DMS53 treated with DMSO at 0.1 percent for 48 hours (cell line): ENCODE measurements around the gene KRT38.
"Not testable (repeated sequence)": the region's sequence is repeated elsewhere in the genome, so short reads cannot be mapped to it uniquely, and the experiment has no call there.

Experiments used
- DNase-seq: peaks from one replicate; lab custom pipeline; 2025; ENCODE audit not compliant: unreplicated experiment; lab: John Stamatoyannopoulos, UW

The KRT38 gene

GRCh38 chr17:41396996-41397660 is 43.7 kb downstream of the KRT38 start, which contains the start of gene KRT31:
TSS of gene KRT31 (minus strand) at chr17:41397608. CDS start at chr17:41397539, 69 bp downstream.
- no peak for DNase-seq

DNA sequence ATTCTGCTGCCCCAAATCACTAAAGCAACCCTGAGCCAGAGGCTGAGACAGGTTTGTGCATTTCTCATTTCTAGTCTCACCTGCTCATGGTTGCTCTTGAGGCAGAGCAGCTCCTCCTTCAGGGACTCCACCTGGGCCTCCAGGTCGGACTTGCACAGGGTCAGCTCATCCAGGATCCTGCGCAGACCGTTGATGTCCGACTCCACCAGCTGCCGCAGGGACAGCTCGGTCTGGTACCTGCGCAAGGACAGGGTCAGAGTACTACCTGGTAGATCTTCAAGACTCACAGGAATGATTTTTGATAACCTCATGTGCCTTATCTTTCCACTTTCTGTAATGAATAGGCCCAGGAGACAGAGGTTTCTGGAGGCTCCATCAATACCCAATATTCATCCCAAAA is 44.4 kb downstream of the KRT38 start:
- no peak for DNase-seq

DNA sequence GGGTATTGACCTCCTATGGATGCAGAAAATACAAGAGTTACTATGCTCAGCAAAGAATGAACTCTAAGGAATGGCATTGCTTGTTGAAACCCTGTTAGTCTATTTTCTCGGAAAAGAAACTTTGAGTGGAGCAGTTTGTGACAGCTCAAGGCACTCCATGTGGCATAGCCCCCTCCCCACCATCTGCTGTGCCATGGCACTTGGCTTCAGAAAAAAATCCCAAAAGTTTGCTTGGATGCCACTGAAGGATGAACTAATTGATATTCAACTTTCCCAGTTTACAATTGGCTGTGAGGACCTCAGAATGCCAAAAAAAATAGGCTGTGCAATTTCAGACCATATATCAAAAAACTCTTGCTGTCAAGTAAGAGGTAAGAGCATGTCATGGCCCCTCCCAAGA is 45.2 kb downstream of the KRT38 start:
- no peak for DNase-seq

- DNase-seq = not testable (repeated sequence)
These were observed 45.7 kb downstream of the KRT38 start for GRCh38 chr17:41395044-41395443.

DNA sequence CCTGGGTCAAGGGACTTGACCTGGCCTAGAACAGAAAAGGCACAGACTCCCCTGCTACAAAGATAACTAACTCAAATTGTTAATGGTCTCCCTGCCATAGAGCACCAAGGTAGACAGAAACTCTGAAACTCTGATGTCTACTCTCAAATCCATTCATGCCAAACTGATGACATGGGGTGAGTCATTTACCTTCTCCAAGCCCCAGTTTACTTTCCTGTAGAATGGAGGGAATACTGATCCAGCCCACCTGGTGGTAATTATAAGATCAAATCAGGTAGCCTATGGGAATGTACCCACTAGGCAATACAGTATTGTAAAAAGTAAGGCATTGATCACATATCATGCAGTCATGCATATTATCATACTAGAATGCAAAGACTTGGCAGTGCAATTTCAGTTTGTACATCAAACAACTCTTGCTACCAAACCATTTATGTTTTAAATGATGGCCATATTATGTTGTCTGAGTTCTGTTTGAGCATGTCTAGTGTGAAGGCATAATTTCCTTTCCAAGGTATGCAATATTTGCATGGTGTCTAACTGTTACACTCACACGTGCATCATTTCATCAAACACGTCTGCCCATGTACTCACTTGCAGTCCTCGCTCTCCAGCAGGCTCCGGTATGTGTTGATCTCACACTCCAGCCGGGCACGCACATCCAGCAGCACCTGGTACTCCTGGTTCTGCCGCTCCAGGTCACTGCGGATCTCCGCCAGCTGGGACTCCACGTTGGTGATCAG is 46.4 kb downstream of the KRT38 start:
- no peak for DNase-seq

- no peak for DNase-seq
These were observed 47.0 kb downstream of the KRT38 start for GRCh38 chr17:41393826-41394225.

DNA sequence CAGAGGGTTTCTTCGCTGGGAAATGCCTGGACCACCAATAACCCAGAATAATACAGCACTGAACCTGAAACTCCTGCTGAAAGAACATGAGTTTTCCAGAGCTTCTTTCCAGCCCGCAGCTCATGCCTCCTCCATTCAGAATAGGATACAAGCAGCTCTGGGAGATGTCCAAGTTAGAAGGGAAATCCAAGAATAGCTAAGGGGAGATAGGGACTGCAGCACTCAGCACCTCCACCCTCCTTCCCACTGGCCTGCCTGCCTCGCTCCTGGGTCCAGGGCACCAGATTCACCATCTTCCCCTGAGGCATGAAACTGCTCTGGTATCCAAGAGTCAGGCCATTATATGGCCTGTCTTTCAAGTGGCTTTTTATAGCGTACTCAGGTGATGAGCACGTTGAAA is 47.5 kb downstream of the KRT38 start:
- no peak for DNase-seq

GRCh38 chr17:41392278-41392677 is 48.5 kb downstream of the KRT38 start:
- no peak for DNase-seq

DNA sequence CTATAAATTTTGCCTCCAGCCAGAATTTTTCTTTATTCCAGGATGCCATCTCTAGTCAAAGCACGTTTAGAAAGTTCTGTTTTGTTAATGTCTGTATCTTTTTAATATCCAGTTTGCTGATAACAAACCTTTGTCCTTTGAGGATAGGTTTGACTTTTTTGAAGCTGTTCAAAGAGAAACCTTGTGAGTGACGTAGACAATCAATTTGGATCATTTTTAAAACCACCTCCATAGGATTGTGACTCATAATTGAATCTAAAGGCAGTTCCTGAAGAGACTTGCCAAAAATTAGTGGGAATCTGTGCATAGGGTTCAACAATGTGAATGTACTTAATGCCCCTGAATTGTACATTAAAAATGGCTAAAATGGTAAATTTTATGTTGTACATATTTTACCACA is 49.2 kb downstream of the KRT38 start:
- no peak for DNase-seq

DNA sequence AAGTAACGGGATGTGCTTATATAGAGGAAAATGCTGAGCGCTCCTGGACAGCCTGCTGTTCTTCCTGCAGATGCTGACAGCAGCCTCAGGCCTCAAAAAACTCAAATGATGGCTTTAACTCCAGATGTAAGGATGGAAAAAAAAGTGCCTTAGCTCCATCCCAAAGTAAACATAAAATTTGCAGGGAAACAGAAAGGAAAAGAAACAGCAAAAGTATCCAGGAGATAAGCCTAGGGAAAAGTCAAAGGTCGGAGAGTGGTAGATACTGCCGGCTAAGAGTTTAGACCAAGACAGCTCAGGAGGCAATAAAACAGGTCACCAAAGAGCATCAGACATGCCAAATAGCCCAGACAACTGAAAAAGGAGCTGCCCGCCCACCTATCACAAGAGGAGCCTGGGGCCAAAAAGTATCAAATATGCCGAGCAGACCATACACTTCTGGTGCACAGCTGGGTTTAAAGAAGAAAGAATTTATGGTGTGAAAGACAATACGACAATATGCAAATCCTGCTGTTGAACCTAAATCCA is 50.3 kb downstream of the KRT38 start:
- DNase-seq = no peak

DNA sequence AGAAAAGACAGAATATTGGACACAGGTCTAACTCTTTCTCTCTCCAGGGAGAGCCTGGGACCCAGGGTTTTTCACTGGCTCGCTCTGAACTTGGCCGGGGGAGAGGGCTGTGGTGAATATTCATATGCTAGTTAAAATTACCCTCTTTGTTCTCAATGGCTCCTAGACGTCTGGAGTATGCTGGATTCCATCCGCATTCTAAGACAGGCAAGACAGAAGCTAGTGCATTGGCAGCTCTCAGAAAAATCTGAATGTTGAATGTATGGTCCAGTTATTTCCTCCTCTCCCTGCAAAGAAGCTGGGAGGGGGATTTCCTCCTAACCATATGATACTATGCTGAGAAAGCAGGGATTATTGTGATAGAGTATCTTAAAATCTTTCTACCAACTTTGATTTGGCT is 53.1 kb downstream of the KRT38 start:
- DNase-seq = no peak

- no peak for DNase-seq
These were observed 54.6 kb downstream of the KRT38 start for GRCh38 chr17:41386227-41386626.
